Smooth muscle cell (in vitro differentiated cells): Measurements from ENCODE around the gene CREB3. TPM values are rescaled to one million over a fixed set of nuclear protein-coding genes. Genes with fewer than 3 reads are reported as not detected.
A peak's percentile ranks its signal among the peaks of the same experiment; 100 is the strongest.

Experiments
- DNase-seq: peaks from one replicate; lab custom pipeline; 2025; ENCODE audit not compliant: unreplicated experiment; lab: John Stamatoyannopoulos, UW
- H2AFZ ChIP-seq: fragments of 200-600 bp; sonication (generic); 2 replicates; pipeline ENCODE4 v1.6.0; 2016; ENCODE audit warnings: antibody characterized with exemption, low read depth, mild to moderate bottlenecking
- H3F3A ChIP-seq: fragments of 200-600 bp; sonication (generic); 2 replicates; pipeline ENCODE4 v1.6.0; 2017; ENCODE audit warnings: antibody characterized with exemption, low read depth
- H3K27ac ChIP-seq: fragments of 200-600 bp; sonication (generic); 2 replicates; pipeline ENCODE4 v1.5.1; 2016; ENCODE audit warnings: low read depth, mild to moderate bottlenecking
- H3K27me3 ChIP-seq: fragments of 200-600 bp; sonication (generic); 2 replicates; pipeline ENCODE4 v1.6.1; 2016; ENCODE audit warnings: low read depth, mild to moderate bottlenecking
- H3K36me3 ChIP-seq: fragments of 200-600 bp; sonication (generic); 2 replicates; pipeline ENCODE4 v1.5.1; 2016; ENCODE audit warnings: low read depth
- H3K4me1 ChIP-seq: fragments of 200-600 bp; sonication (generic); 2 replicates; pipeline ENCODE4 v1.5.1; 2016; ENCODE audit warnings: low read depth
- H3K4me2 ChIP-seq: fragments of 200-600 bp; sonication (generic); 2 replicates; pipeline ENCODE4 v1.6.0; 2016; ENCODE audit warnings: mild to moderate bottlenecking
- H3K4me3 ChIP-seq: fragments of 200-600 bp; sonication (generic); 2 replicates; pipeline ENCODE4 v1.5.1; 2016; ENCODE audit warnings: mild to moderate bottlenecking
- H3K79me2 ChIP-seq: fragments of 200-600 bp; sonication (generic); 2 replicates; pipeline ENCODE4 v1.6.0; 2016; ENCODE audit warnings: low read depth, mild to moderate bottlenecking
- H3K9ac ChIP-seq: fragments of 200-600 bp; sonication (generic); 2 replicates; pipeline ENCODE4 v1.6.0; 2016; ENCODE audit warnings: low read depth
- H3K9me3 ChIP-seq: fragments of 200-600 bp; sonication (generic); replicated peaks from 2 replicates; pipeline ENCODE4 v1.5.1; 2016; ENCODE audit warnings: low read depth
- H4K20me1 ChIP-seq: fragments of 200-600 bp; sonication (generic); 2 replicates; pipeline ENCODE4 v1.6.0; 2016; ENCODE audit warnings: low read depth
- WGBS: methylation state at CpG from one replicate; pipeline ENCODE4 v1.1.7; 2016; ENCODE audit warnings: low lambda C conversion rate; 5-methylcytosine and 5-hydroxymethylcytosine counted together
- polyA plus RNA-seq: library from polyadenylated mRNA; unstranded; fragments of >200 nt; fragmentation: Nextera tagmentation; extraction: Ambion mirVana; gene quantifications from 2 replicates; pipeline ENCODE4 v1.2.1, GENCODE V29; 2016
- total RNA-seq: library from RNA; depleted of rRNA; stranded (reverse); fragments of >200 nt; gene quantifications from 2 replicates; pipeline ENCODE4 v1.2.3, GENCODE V29; 2014
- TF ChIP-seq, protein P1 (sequence below): fragments of 200-600 bp; sonication (generic); IDR thresholded peaks from 2 replicates; pipeline ENCODE4 v1.5.1; 2017; ENCODE audit warnings: borderline replicate concordance, mild to moderate bottlenecking, antibody characterized with exemption; ENCODE audit not compliant: insufficient read depth, poor library complexity, severe bottlenecking

The CREB3 gene
- total and polyA plus RNA-seq, 2 experiments from 2014 or later = 66.9 to 81.0 TPM

- peaks cover 12% of the 10 kb centered on the region for H3F3A ChIP-seq
- peaks cover 40% of the 10 kb centered on the region for H3K4me1 ChIP-seq
- H2AFZ ChIP-seq = no peak overlapping the region
- peaks cover 76% of the 10 kb centered on the region for H3K79me2 ChIP-seq
- no peaks in the 10 kb centered on the region for H3K27me3 ChIP-seq
- H3K27ac ChIP-seq = peak overlapping the region; percentile 94
- H3K9ac ChIP-seq = peak overlapping the region; percentile 16
- no peaks in the 10 kb centered on the region for H3K9me3 ChIP-seq
- H3K36me3 ChIP-seq = no peaks in the 10 kb centered on the region
- WGBS = 9% methylated on average over 5 of the region's 5 CpGs
- TF ChIP-seq, protein P1, sequence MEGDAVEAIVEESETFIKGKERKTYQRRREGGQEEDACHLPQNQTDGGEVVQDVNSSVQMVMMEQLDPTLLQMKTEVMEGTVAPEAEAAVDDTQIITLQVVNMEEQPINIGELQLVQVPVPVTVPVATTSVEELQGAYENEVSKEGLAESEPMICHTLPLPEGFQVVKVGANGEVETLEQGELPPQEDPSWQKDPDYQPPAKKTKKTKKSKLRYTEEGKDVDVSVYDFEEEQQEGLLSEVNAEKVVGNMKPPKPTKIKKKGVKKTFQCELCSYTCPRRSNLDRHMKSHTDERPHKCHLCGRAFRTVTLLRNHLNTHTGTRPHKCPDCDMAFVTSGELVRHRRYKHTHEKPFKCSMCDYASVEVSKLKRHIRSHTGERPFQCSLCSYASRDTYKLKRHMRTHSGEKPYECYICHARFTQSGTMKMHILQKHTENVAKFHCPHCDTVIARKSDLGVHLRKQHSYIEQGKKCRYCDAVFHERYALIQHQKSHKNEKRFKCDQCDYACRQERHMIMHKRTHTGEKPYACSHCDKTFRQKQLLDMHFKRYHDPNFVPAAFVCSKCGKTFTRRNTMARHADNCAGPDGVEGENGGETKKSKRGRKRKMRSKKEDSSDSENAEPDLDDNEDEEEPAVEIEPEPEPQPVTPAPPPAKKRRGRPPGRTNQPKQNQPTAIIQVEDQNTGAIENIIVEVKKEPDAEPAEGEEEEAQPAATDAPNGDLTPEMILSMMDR = no peak
- H4K20me1 ChIP-seq = peaks cover 62% of the 10 kb centered on the region
- peak overlapping the region; percentile 83 for H3K4me3 ChIP-seq
- H3K4me2 ChIP-seq = peak overlapping the region; percentile 92
- no peak for DNase-seq
Observed at GRCh38 chr9:35727676-35728040, 4.8 kb upstream of the CREB3 start.

- peak overlapping the region; percentile 94 for H3K27ac ChIP-seq
- peak overlapping the region; percentile 83 for H3K4me3 ChIP-seq
- H3F3A ChIP-seq = peaks cover 12% of the 10 kb centered on the region
- H3K4me2 ChIP-seq = peak overlapping the region; percentile 92
- peak overlapping the region; percentile 14 for H3K9ac ChIP-seq
- H3K4me1 ChIP-seq = peaks cover 42% of the 10 kb centered on the region
- DNase-seq = peak; percentile 11
- peaks cover 78% of the 10 kb centered on the region for H3K79me2 ChIP-seq
- H2AFZ ChIP-seq = no peak overlapping the region
- H4K20me1 ChIP-seq = peaks cover 62% of the 10 kb centered on the region
- 2% methylated on average over 9 of the region's 10 CpGs for WGBS
- H3K27me3 ChIP-seq = no peaks in the 10 kb centered on the region
- H3K36me3 ChIP-seq = no peaks in the 10 kb centered on the region
- TF ChIP-seq, protein P1 = no peak
- no peaks in the 10 kb centered on the region for H3K9me3 ChIP-seq
Observed at GRCh38 chr9:35728041-35728971, 4.2 kb upstream of the CREB3 start.

DNA sequence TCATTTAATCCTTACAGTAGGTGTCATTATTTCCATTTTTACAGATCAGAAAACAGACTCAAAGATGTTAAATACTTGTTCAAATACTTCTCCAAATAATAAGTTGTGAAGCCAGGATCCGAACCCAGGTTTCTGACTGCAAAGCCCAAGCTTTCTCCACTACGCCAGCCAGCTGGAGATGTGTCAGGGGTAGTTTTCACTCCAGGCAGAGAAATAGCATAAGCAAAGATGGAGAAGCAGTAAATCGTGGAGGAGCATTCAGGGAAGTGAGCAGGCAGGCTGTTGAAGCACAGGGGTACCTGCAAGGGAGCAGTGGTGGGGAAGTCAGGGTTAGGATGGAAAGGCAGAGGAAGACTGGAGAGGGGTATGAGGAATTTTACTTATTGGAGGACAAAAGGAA is 3.4 kb upstream of the CREB3 start:
- Histone ChIP-seq H3K27me3 (no peaks in the 10 kb centered on the region), H3K79me2 (peaks cover 83% of the 10 kb centered on the region), H3K36me3 (no peaks in the 10 kb centered on the region), H4K20me1 (peaks cover 62% of the 10 kb centered on the region), H3K9ac (peak overlapping the region; percentile 4), H3K9me3 (no peaks in the 10 kb centered on the region), H3K27ac (peak overlapping the region; percentile 94), H2AFZ (no peak overlapping the region), H3K4me3 (peak overlapping the region; percentile 83), H3F3A (peaks cover 12% of the 10 kb centered on the region), H3K4me2 (peak overlapping the region; percentile 92), H3K4me1 (peaks cover 49% of the 10 kb centered on the region)
- WGBS = 72% methylated on average over 3 of the region's 3 CpGs
- TF ChIP-seq, protein P1 = no peak
- DNase-seq = no peak
